ENCODE results near the gene KLHL12.
"Not testable (repeated sequence)": the region's sequence is repeated elsewhere in the genome, so short reads cannot be mapped to it uniquely, and the experiment has no call there.

KLHL12 gene

GRCh38 chr1:202942426-202942825 is 15.4 kb upstream of the KLHL12 start:
- POLR2A ChIA-PET, result no interaction called here
- DNase-seq (ENCODE audit: low read depth, low spot score), result no peak
- no peak for TF ChIP-seq CTCF (IDR thresholded peaks at IDR 0.05; ENCODE audit: insufficient read depth, low read length, missing control alignments)
- CTCF ChIA-PET, result interaction anchor here (1.0 kb wide), 1 partner anchor 15 kb away, joined by 4 read pairs; the partner anchor contains the start of gene KLHL12
- H3K4me3 ChIP-seq (ENCODE audit: low read depth, low read length), result no peak overlapping the region

GRCh38 chr1:202941372-202941771 is 14.3 kb upstream of the KLHL12 start:
- ChIA-PET POLR2A (no interaction called here), CTCF (no interaction called here)
- H3K4me3 ChIP-seq (ENCODE audit: low read depth, low read length), result no peak overlapping the region
- no peak for TF ChIP-seq CTCF (IDR thresholded peaks at IDR 0.05; ENCODE audit: insufficient read depth, low read length, missing control alignments)
- no peak for DNase-seq (ENCODE audit: low read depth, low spot score)

GRCh38 chr1:202940561-202940960 is 13.5 kb upstream of the KLHL12 start:
- POLR2A ChIA-PET, result no interaction called here
- DNase-seq (ENCODE audit: low read depth, low spot score), result no peak
- no peak overlapping the region for H3K4me3 ChIP-seq (ENCODE audit: low read depth, low read length)
- CTCF ChIA-PET, result no interaction called here
- TF ChIP-seq CTCF (IDR thresholded peaks at IDR 0.05; ENCODE audit: insufficient read depth, low read length, missing control alignments), result no peak

GRCh38 chr1:202938287-202938925 is 11.4 kb upstream of the KLHL12 start:
- ChIA-PET CTCF (interaction anchor here (1.8 to 1.9 kb wide), 2 partner anchors 13 to 61 kb away, joined by 4 to 6 read pairs; no protein-coding TSS in a partner anchor), POLR2A (no interaction called here)
- H3K4me3 ChIP-seq (ENCODE audit: low read depth, low read length), result no peak overlapping the region
- no peak for TF ChIP-seq CTCF (IDR thresholded peaks at IDR 0.05; ENCODE audit: insufficient read depth, low read length, missing control alignments)
- no peak for DNase-seq (ENCODE audit: low read depth, low spot score)

GRCh38 chr1:202936409-202936808 is 9.4 kb upstream of the KLHL12 start:
- DNase-seq (ENCODE audit: low read depth, low spot score); CTCF ChIA-PET; POLR2A ChIA-PET; H3K4me3 ChIP-seq (ENCODE audit: low read depth, low read length): not testable (repeated sequence)

- DNase-seq (ENCODE audit: low read depth, low spot score), result no peak
- TF ChIP-seq CTCF (IDR thresholded peaks at IDR 0.05; ENCODE audit: insufficient read depth, low read length, missing control alignments), result no peak
- POLR2A ChIA-PET, result no interaction called here
- H3K4me3 ChIP-seq (ENCODE audit: low read depth, low read length), result no peak overlapping the region
- CTCF ChIA-PET, result no interaction called here
These were observed 8.8 kb upstream of the KLHL12 start for GRCh38 chr1:202935844-202936243.

- H3K4me3 ChIP-seq (ENCODE audit: low read depth, low read length), result no peak overlapping the region
- TF ChIP-seq CTCF (IDR thresholded peaks at IDR 0.05; ENCODE audit: insufficient read depth, low read length, missing control alignments), result no peak
- ChIA-PET POLR2A (no interaction called here), CTCF (no interaction called here)
- DNase-seq (ENCODE audit: low read depth, low spot score), result no peak
These were observed 7.7 kb upstream of the KLHL12 start for GRCh38 chr1:202934755-202935154.

Measured in AG04449 (cell line).